ENCODE results near the gene LDLR. TPM values are rescaled to one million over a fixed set of nuclear protein-coding genes. Genes with fewer than 3 reads are reported as not detected.

Gene LDLR
- total and polyA plus RNA-seq, 2 donors (not counting 1 experiment from before 2014, with no cell fraction given) = 1.8 to 4.8 TPM

- no peaks in the 10 kb centered on the region for H4K20me1 ChIP-seq (ENCODE audit: control insufficient read depth, insufficient read depth, low read length, poor library complexity, severe bottlenecking)
- peaks cover 0 to 4% of the 10 kb centered on the region in 2 experiments for H3K36me3 ChIP-seq (replicated peaks in 1 of 2; ENCODE audit: control extremely low read depth in 1 of 2, control insufficient read depth in 1 of 2, extremely low read depth in 1 of 2, insufficient read depth in 2 of 2, low read length in 1 of 2)
- ChIA-PET POLR2A (no interaction called here), CTCF (interaction anchor here (0.5 to 1.2 kb wide), 2 partner anchors 17 to 21 kb away, joined by 3 read pairs; no protein-coding TSS in a partner anchor)
- H3K4me2 ChIP-seq (replicated peaks; ENCODE audit: low read depth, low read length, poor library complexity, severe bottlenecking) = no peak overlapping the region
- H2AFZ ChIP-seq (ENCODE audit: insufficient read depth, low read depth, low read length, poor library complexity, severe bottlenecking) = no peak overlapping the region
- H3K27me3 Mint-ChIP-seq = no peaks in the 10 kb centered on the region
- H3K4me1 ChIP-seq (ENCODE audit: control insufficient read depth in 2 of 2, insufficient read depth in 2 of 2, low read length in 2 of 2) = no peaks in the 10 kb centered on the region
- no peaks in the 10 kb centered on the region for H3K9me3 Mint-ChIP-seq (ENCODE audit: insufficient read depth)
- H3K9me3 ChIP-seq (ENCODE audit: control extremely low read depth in 1 of 3, control insufficient read depth in 2 of 3, insufficient read depth in 1 of 3, low read length in 2 of 3) = peaks cover 0 to 11% (median 0%) of the 10 kb centered on the region in 3 donors
- no peak overlapping the region for H3K4me3 Mint-ChIP-seq
- no peak overlapping the region for H3K27ac ChIP-seq (ENCODE audit: low read length in 2 of 2)
- no peak for DNase-seq
- no peak overlapping the region for H3K27ac Mint-ChIP-seq
- no peaks in the 10 kb centered on the region for H3K4me1 Mint-ChIP-seq
- TF ChIP-seq EZH2 (IDR thresholded peaks at IDR 0.05; ENCODE audit: borderline replicate concordance, insufficient read depth, low read depth, low read length, poor library complexity, severe bottlenecking) (no peak), CTCF (IDR thresholded peaks at IDR 0.05) (no peak)
- no peak overlapping the region for H3K9ac ChIP-seq (ENCODE audit: low read length)
- WGBS (ENCODE audit: insufficient coverage) = 97% methylated on average over 32 of the region's 36 CpGs
- no peak for ATAC-seq (ENCODE audit: low read depth)
- peaks cover 0 to 2% (median 0%) of the 10 kb centered on the region in 4 experiments for H3K27me3 ChIP-seq (replicated peaks in 1 of 4; ENCODE audit: control extremely low read depth in 1 of 4, control insufficient read depth in 3 of 4, insufficient read depth in 4 of 4, low read length in 3 of 4)
- no peaks in the 10 kb centered on the region for H3K79me2 ChIP-seq (ENCODE audit: control insufficient read depth, insufficient read depth, low read length)
- intact Hi-C loops (cut with micrococcal nuclease) = no loop called here
- no peak overlapping the region for H3K4me3 ChIP-seq (ENCODE audit: control extremely low read depth in 1 of 5, extremely low read depth in 1 of 5, insufficient read depth in 1 of 5, low read depth in 2 of 5, low read length in 4 of 5)
These were observed 15.9 kb downstream of the LDLR start for GRCh38 chr19:11105014-11105636.

GRCh38 chr19:11106477-11106876, 17.2 kb downstream of the LDLR start:
- intact Hi-C loops (cut with micrococcal nuclease) = no loop called here
- 96% methylated on average over 13 of the region's 13 CpGs for WGBS (ENCODE audit: insufficient coverage)
- POLR2A ChIA-PET = no interaction called here
- TF ChIP-seq EZH2 (IDR thresholded peaks at IDR 0.05; ENCODE audit: borderline replicate concordance, insufficient read depth, low read depth, low read length, poor library complexity, severe bottlenecking) (no peak), CTCF (IDR thresholded peaks at IDR 0.05) (no peak)
- Histone ChIP-seq H4K20me1 (ENCODE audit: control insufficient read depth, insufficient read depth, low read length, poor library complexity, severe bottlenecking) (no peaks in the 10 kb centered on the region), H3K27ac (ENCODE audit: low read length in 2 of 2) (no peak overlapping the region), H2AFZ (ENCODE audit: insufficient read depth, low read depth, low read length, poor library complexity, severe bottlenecking) (no peak overlapping the region), H3K9me3 (ENCODE audit: control extremely low read depth in 1 of 3, control insufficient read depth in 2 of 3, insufficient read depth in 1 of 3, low read length in 2 of 3) (peaks cover 0 to 8% (median 0%) of the 10 kb centered on the region in 3 donors), H3K4me1 (ENCODE audit: control insufficient read depth in 2 of 2, insufficient read depth in 2 of 2, low read length in 2 of 2) (no peaks in the 10 kb centered on the region), H3K4me2 (replicated peaks; ENCODE audit: low read depth, low read length, poor library complexity, severe bottlenecking) (no peak overlapping the region), H3K27me3 (replicated peaks in 1 of 4; ENCODE audit: control extremely low read depth in 1 of 4, control insufficient read depth in 3 of 4, insufficient read depth in 4 of 4, low read length in 3 of 4) (peaks cover 0 to 2% (median 0%) of the 10 kb centered on the region in 4 experiments), H3K79me2 (ENCODE audit: control insufficient read depth, insufficient read depth, low read length) (no peaks in the 10 kb centered on the region), H3K4me3 (ENCODE audit: control extremely low read depth in 1 of 5, extremely low read depth in 1 of 5, insufficient read depth in 1 of 5, low read depth in 2 of 5, low read length in 4 of 5) (no peak overlapping the region), H3K9ac (ENCODE audit: low read length) (no peak overlapping the region), H3K36me3 (replicated peaks in 1 of 2; ENCODE audit: control extremely low read depth in 1 of 2, control insufficient read depth in 1 of 2, extremely low read depth in 1 of 2, insufficient read depth in 2 of 2, low read length in 1 of 2) (peaks cover 0 to 2% of the 10 kb centered on the region in 2 experiments)
- ATAC-seq (ENCODE audit: low read depth) = no peak
- no peak for DNase-seq
- CTCF ChIA-PET = no interaction called here
- no peak overlapping the region for H3K27ac Mint-ChIP-seq
- no peaks in the 10 kb centered on the region for H3K27me3 Mint-ChIP-seq
- H3K4me3 Mint-ChIP-seq = no peak overlapping the region
- H3K9me3 Mint-ChIP-seq (ENCODE audit: insufficient read depth) = no peaks in the 10 kb centered on the region
- H3K4me1 Mint-ChIP-seq = no peaks in the 10 kb centered on the region
